ENCODE data around the gene CNTNAP2. TPM values are rescaled to one million over a fixed set of nuclear protein-coding genes. Genes with fewer than 3 reads are reported as not detected.

CNTNAP2 gene
- total RNA-seq, 2 experiments from 2014 or later: 0.19 to 0.22 TPM

- Mint-ChIP-seq H3K27me3 (peaks cover 9% of the 10 kb centered on the region), H3K4me3 (no peak overlapping the region), H3K27ac (no peak overlapping the region), H3K36me3 (no peaks in the 10 kb centered on the region), H3K4me1 (no peaks in the 10 kb centered on the region), H3K9me3 (peaks cover 2% of the 10 kb centered on the region)
- DNase-seq: no peak
Observed at GRCh38 chr7:148218603-148219002, 2102.0 kb downstream of the CNTNAP2 start.

DNA sequence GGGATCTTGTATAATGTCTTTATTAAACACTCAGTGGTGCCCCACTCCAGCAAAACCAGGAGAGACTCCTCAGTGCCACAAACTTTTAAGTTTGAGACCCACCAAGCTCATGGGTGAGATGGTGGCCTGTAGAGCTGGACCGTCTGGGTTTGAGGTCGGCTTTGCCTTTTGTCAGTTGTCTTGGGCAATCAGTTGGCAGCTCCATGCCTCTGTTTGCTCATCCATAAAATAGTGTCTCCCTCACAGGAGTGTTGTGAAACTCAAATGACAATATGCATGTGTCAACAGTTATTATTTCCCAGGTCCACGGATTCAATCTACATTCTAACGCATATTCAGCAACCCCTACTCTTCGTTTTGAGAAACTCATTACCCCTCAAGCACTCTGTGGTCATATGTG is 2106.1 kb downstream of the CNTNAP2 start:
- DNase-seq: no peak
- no peak overlapping the region for H3K27ac Mint-ChIP-seq
- no peaks in the 10 kb centered on the region for H3K4me1 Mint-ChIP-seq
- H3K27me3 Mint-ChIP-seq: peaks cover 10% of the 10 kb centered on the region
- no peak overlapping the region for H3K4me3 Mint-ChIP-seq
- no peaks in the 10 kb centered on the region for H3K36me3 Mint-ChIP-seq
- H3K9me3 Mint-ChIP-seq: peaks cover 7% of the 10 kb centered on the region

GRCh38 chr7:148223160-148223559 is 2106.6 kb downstream of the CNTNAP2 start:
- Mint-ChIP-seq H3K27me3 (peaks cover 10% of the 10 kb centered on the region), H3K4me3 (no peak overlapping the region), H3K36me3 (no peaks in the 10 kb centered on the region), H3K9me3 (peaks cover 7% of the 10 kb centered on the region), H3K4me1 (no peaks in the 10 kb centered on the region), H3K27ac (no peak overlapping the region)
- no peak for DNase-seq

DNA sequence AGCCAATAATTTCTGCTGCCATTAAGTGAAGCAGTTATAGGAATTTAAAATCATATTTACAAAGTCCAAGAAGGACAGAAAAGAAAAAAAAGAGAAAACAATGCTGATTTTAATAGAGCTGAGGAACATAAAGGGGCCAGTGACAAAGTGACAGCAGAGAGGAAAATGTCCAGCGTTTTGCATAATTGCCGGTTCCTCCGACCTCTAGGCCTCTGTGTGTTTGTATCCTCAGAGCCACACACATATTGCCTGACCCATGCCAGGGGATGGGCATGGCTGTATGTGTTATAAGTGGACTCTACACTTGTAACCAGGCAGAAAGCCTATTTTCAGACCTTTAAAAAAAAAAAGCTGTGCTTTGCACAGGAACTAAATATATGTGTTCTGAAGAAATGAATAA is 2107.1 kb downstream of the CNTNAP2 start:
- H3K27me3 Mint-ChIP-seq: peaks cover 10% of the 10 kb centered on the region
- H3K4me3 Mint-ChIP-seq: no peak overlapping the region
- H3K4me1 Mint-ChIP-seq: no peaks in the 10 kb centered on the region
- peaks cover 7% of the 10 kb centered on the region for H3K9me3 Mint-ChIP-seq
- H3K27ac Mint-ChIP-seq: no peak overlapping the region
- no peaks in the 10 kb centered on the region for H3K36me3 Mint-ChIP-seq
- DNase-seq: no peak

GRCh38 chr7:148230296-148230695 is 2113.7 kb downstream of the CNTNAP2 start:
- Mint-ChIP-seq H3K4me1 (no peaks in the 10 kb centered on the region), H3K27ac (no peak overlapping the region), H3K27me3 (peaks cover 4% of the 10 kb centered on the region), H3K36me3 (no peaks in the 10 kb centered on the region), H3K9me3 (no peaks in the 10 kb centered on the region), H3K4me3 (no peak overlapping the region)
- no peak for DNase-seq

GRCh38 chr7:148230883-148231282 is 2114.3 kb downstream of the CNTNAP2 start:
- Mint-ChIP-seq H3K27ac (no peak overlapping the region), H3K9me3 (no peaks in the 10 kb centered on the region), H3K4me1 (no peaks in the 10 kb centered on the region), H3K27me3 (peaks cover 4% of the 10 kb centered on the region), H3K4me3 (no peak overlapping the region), H3K36me3 (no peaks in the 10 kb centered on the region)
- DNase-seq: no peak

DNA sequence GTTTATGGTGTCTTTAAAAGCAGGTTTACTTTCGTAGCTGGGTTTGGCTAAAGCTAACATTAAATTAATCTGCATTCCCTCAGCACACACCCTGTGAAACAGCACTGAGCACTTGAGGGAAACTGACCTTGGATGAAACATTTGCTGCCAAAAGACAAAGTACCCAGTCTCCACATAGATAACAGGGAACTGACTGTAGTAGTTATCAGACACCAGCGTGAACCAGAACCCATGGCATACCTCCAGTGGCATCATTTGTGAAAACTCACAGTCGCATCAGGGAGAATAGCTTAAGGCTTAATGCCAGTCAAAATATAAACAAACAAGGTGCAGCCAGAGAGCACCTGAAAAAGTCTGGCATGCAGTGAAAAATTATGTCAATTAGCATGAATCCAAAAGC is 2116.2 kb downstream of the CNTNAP2 start:
- H3K27ac Mint-ChIP-seq: no peak overlapping the region
- H3K4me3 Mint-ChIP-seq: no peak overlapping the region
- no peaks in the 10 kb centered on the region for H3K4me1 Mint-ChIP-seq
- DNase-seq: no peak
- no peaks in the 10 kb centered on the region for H3K36me3 Mint-ChIP-seq
- no peaks in the 10 kb centered on the region for H3K27me3 Mint-ChIP-seq
- H3K9me3 Mint-ChIP-seq: no peaks in the 10 kb centered on the region

- DNase-seq: no peak
- H3K4me3 Mint-ChIP-seq: no peak overlapping the region
- no peaks in the 10 kb centered on the region for H3K4me1 Mint-ChIP-seq
- no peak overlapping the region for H3K27ac Mint-ChIP-seq
- H3K27me3 Mint-ChIP-seq: peaks cover 5% of the 10 kb centered on the region
- H3K36me3 Mint-ChIP-seq: no peaks in the 10 kb centered on the region
- H3K9me3 Mint-ChIP-seq: no peaks in the 10 kb centered on the region
Observed at GRCh38 chr7:148234715-148235114, 2118.1 kb downstream of the CNTNAP2 start.

DNA sequence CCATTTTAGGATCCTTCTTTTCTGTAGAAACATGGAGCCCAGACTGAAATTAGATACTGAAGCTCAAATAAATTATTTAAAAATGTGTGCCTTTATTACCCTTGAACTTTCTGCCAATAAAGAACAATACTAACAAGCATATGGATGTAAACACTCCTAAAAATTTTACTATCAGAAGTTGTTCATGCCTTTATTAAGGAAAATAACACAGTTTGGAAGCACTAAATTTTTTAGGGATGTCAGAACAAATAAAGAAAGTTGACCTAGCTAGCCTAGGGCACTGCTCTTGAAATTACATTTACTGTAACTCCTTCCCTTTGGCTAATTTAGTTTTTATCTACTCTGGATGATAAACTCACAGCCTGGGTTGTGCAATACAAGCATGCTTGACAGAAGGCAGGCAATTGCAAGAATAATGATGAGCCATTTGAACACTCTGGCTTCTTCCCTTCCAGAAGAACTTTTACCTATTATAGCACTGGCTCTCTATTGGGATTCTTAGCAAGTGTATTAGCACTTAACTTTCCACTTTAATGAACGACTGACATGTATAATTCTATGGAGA is 2122.2 kb downstream of the CNTNAP2 start:
- Mint-ChIP-seq H3K4me1 (peaks cover 1% of the 10 kb centered on the region), H3K4me3 (no peak overlapping the region), H3K27me3 (peaks cover 33% of the 10 kb centered on the region), H3K27ac (no peak overlapping the region), H3K9me3 (no peaks in the 10 kb centered on the region), H3K36me3 (no peaks in the 10 kb centered on the region)
- DNase-seq: no peak

GRCh38 chr7:148241700-148242293 is 2125.2 kb downstream of the CNTNAP2 start:
- Mint-ChIP-seq H3K4me3 (no peak overlapping the region), H3K36me3 (no peaks in the 10 kb centered on the region), H3K27ac (no peak overlapping the region), H3K27me3 (peaks cover 33% of the 10 kb centered on the region), H3K4me1 (peaks cover 1% of the 10 kb centered on the region), H3K9me3 (no peaks in the 10 kb centered on the region)
- no peak for DNase-seq

DNA sequence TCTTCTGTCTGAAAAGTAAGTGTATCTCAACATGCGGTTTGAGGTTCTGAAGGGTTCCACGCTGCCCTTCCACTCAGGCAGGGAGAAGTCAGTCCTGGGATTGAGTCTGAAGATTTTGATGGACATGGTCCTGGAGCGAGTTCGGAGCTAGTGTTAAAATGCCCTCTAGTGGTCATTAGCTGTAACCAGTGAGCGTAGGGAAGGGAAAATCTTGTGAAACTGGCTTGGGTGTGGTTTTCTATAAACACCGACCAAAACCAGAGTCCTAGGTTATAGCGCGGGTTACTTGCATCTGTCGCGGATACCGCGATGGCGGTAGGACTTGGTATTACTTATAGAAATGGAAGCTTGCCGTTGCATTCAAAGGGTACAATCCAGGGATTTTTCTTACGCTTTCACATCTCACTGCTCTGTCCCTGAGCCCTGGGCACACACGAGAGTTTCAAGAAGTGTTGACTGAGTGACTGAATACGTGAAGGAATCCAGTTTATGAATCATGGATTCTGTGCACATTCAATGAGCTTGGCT is 2125.8 kb downstream of the CNTNAP2 start:
- no peak for DNase-seq
- Mint-ChIP-seq H3K36me3 (no peaks in the 10 kb centered on the region), H3K9me3 (no peaks in the 10 kb centered on the region)

DNA sequence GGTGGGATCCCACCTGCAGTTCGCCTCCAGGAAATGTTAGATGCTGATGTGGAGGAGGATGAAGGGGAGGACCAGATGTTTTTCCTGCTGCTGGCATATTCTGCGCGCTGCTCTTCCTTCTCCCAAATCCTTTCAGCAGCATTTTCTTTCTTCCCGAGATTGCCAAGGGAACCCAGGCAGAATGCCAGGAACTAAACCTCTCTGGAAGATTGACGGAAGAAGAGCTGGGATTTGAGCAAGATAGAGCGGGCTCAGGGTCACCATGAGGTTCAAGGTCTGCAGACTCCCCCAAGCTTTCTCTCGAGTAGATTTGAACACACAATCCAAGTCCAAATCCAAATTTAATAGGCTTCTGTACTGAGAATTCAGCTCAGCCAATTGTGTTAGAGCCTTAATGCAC is 2128.8 kb downstream of the CNTNAP2 start:
- H3K27me3 Mint-ChIP-seq: peaks cover 34% of the 10 kb centered on the region
- H3K4me1 Mint-ChIP-seq: peaks cover 1% of the 10 kb centered on the region
- no peaks in the 10 kb centered on the region for H3K9me3 Mint-ChIP-seq
- H3K4me3 Mint-ChIP-seq: no peak overlapping the region
- no peak for DNase-seq
- H3K36me3 Mint-ChIP-seq: no peaks in the 10 kb centered on the region
- H3K27ac Mint-ChIP-seq: no peak overlapping the region

More for the DNA sequence above, 2125.8 kb downstream of the CNTNAP2 start:
- H3K4me1 Mint-ChIP-seq: peaks cover 1% of the 10 kb centered on the region
- H3K27me3 Mint-ChIP-seq: peaks cover 33% of the 10 kb centered on the region
- no peak overlapping the region for H3K27ac Mint-ChIP-seq
- H3K4me3 Mint-ChIP-seq: no peak overlapping the region

- DNase-seq: no peak
- peaks cover 3% of the 10 kb centered on the region for H3K36me3 Mint-ChIP-seq
- peaks cover 12% of the 10 kb centered on the region for H3K9me3 Mint-ChIP-seq
- no peak overlapping the region for H3K27ac Mint-ChIP-seq
- no peaks in the 10 kb centered on the region for H3K4me1 Mint-ChIP-seq
- peaks cover 12% of the 10 kb centered on the region for H3K27me3 Mint-ChIP-seq
- no peak overlapping the region for H3K4me3 Mint-ChIP-seq
Observed at GRCh38 chr7:148253629-148254028, 2137.0 kb downstream of the CNTNAP2 start.

DNA sequence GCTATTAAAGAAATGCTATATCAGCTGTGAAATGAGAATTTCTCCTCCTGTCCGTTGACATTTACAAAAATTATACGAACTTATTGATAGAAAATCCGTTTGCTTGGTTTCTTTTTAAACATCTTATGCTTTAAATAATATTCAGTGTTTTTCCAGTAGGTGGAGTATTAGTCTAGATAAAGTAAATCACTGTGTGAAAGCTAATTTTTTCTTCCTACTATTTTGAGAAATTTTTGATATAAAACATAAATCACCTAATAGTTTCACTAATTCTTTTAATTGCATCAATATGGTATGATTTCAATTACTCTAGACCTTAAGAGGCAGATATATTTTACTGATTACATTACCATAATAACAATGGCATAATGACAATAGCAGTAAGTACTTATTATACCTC is 2138.7 kb downstream of the CNTNAP2 start:
- DNase-seq: no peak
- Mint-ChIP-seq H3K27ac (no peak overlapping the region), H3K4me1 (no peaks in the 10 kb centered on the region), H3K9me3 (peaks cover 12% of the 10 kb centered on the region), H3K36me3 (peaks cover 3% of the 10 kb centered on the region), H3K4me3 (no peak overlapping the region), H3K27me3 (peaks cover 8% of the 10 kb centered on the region)

DNA sequence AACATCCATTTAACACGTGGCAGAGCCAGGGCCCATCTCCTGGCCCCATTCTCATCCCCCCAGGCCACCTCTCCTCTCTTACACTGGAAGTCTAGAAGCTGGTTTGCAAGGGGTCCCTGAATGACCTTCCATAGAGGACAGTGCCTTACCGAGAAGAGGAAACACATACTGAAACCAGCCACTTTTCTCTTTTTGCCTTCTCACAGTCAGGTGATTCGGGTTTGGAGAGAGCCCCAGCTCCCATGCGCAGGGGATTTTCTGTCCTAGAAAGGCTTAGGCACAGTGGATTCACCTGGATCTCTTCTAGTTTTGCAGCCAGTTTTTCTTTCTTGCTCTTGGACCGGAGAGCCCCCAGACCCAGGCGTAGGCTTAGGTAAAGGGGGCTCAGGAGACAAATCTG is 2139.8 kb downstream of the CNTNAP2 start:
- no peak for DNase-seq
- Mint-ChIP-seq H3K36me3 (peaks cover 3% of the 10 kb centered on the region), H3K4me3 (no peak overlapping the region), H3K27ac (no peak overlapping the region), H3K27me3 (no peaks in the 10 kb centered on the region), H3K9me3 (peaks cover 6% of the 10 kb centered on the region), H3K4me1 (no peaks in the 10 kb centered on the region)

DNA sequence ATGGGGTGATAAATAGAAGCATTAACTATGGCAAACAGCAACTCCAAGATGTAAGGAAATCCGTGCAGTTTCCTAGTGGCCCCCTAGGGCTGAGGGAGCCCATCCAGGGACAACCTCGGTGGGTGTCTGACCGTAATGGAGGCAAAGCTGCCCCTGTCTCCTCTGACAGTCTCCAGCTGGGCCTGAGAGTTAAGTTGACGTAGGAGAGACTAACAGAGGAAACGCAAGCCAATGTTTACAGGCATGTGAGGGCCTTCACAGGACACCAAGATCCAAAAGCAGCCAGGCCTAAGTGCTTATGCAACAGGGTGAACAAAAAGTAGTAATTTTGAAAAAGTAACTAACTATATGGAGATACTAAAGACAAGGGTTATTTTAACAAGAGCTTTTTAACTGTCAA is 2144.0 kb downstream of the CNTNAP2 start:
- Mint-ChIP-seq H3K4me3 (no peak overlapping the region), H3K36me3 (no peaks in the 10 kb centered on the region), H3K27me3 (peaks cover 15% of the 10 kb centered on the region), H3K27ac (no peak overlapping the region), H3K9me3 (no peaks in the 10 kb centered on the region), H3K4me1 (peaks cover 3% of the 10 kb centered on the region)
- no peak for DNase-seq

All from activated naive CD8-positive, alpha-beta T cell treated with anti-CD3 and anti-CD28 coated beads for 36 hours (primary cell).